Upper lobe of left lung (tissue), 4 donors: ENCODE results near the gene ADGB.

Experiments used
- POLR2A ChIP-seq, 4 donors: fragments of 450-650 bp; IDR thresholded peaks; one replicate each; pipeline ENCODE4 v1.5.1; 2016 to 2017; ENCODE audit warnings: antibody characterized with exemption in 4 of 4, mild to moderate bottlenecking in 2 of 4
- POLR2AphosphoS5 ChIP-seq, 2 donors: sonication (generic); formaldehyde crosslinking; IDR thresholded peaks; one replicate each; pipeline ENCODE4 v1.5.1; 2017; ENCODE audit warnings: antibody characterized with exemption in 2 of 2
- TF ChIP-seq, protein P1 (sequence below), 6 experiments: fragments of 450-650 bp in 4 of 6; fragments of 200-600 bp in 2 of 6; sonication (generic) in 2 of 6; IDR thresholded peaks; one replicate each; pipeline ENCODE4 v1.5.1; 2016 to 2019; ENCODE audit warnings: antibody characterized with exemption in 6 of 6

DNA sequence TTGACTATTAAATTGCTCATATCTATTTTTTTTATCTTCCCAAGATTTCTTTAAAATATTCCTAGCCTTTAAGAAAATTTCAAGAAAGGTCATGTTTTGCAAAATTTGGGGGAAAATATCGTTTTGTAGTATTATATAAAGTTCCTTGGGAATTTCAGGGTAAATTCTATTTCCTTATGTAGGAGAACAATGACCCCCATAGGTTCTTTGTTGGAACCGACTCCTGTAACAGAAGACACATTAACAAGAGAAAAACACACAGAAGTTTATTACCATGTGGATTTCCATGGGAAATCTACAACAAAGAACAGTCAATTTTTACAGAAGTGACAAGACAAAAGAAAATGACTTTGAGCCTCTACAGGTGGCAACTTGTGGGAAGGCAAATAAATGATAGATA lies 68.1 kb downstream of the ADGB start:
- TF ChIP-seq POLR2AphosphoS5 (IDR thresholded peaks at IDR 0.05): no peak
- TF ChIP-seq, protein P1, sequence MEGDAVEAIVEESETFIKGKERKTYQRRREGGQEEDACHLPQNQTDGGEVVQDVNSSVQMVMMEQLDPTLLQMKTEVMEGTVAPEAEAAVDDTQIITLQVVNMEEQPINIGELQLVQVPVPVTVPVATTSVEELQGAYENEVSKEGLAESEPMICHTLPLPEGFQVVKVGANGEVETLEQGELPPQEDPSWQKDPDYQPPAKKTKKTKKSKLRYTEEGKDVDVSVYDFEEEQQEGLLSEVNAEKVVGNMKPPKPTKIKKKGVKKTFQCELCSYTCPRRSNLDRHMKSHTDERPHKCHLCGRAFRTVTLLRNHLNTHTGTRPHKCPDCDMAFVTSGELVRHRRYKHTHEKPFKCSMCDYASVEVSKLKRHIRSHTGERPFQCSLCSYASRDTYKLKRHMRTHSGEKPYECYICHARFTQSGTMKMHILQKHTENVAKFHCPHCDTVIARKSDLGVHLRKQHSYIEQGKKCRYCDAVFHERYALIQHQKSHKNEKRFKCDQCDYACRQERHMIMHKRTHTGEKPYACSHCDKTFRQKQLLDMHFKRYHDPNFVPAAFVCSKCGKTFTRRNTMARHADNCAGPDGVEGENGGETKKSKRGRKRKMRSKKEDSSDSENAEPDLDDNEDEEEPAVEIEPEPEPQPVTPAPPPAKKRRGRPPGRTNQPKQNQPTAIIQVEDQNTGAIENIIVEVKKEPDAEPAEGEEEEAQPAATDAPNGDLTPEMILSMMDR (IDR thresholded peaks at IDR 0.05): no peak
- no peak for TF ChIP-seq POLR2A (IDR thresholded peaks at IDR 0.05)
